Measurements from ENCODE around the gene PTPN23. TPM values are rescaled to one million over a fixed set of nuclear protein-coding genes. Genes with fewer than 3 reads are reported as not detected.

Gene PTPN23
- total and polyA plus RNA-seq, 10 of the 15 experiments (the other 5 are each of a cell fraction or from before 2014, with no cell fraction given) = 0.44 to 28.6 (median 4.4) TPM

GRCh38 chr3:47347217-47347801 is 33.5 kb upstream of the PTPN23 start (continued):
- no peak for TF ChIP-seq REST (IDR thresholded peaks at IDR 0.05; ENCODE audit: low read depth, low read length)
- no peak for TF ChIP-seq RELA (IDR thresholded peaks at IDR 0.05; ENCODE audit: borderline replicate concordance, partially characterized antibody)
- TF ChIP-seq MYB (IDR thresholded peaks at IDR 0.05; ENCODE audit: borderline replicate concordance, low read depth, low read length) = no peak
- peak; percentile 48; the same call in 1 of the 2 replicates for TF ChIP-seq FOXM1 (IDR thresholded peaks at IDR 0.05; ENCODE audit: low read depth, low read length)
- peak; percentile 93 for TF ChIP-seq MTA2 (IDR thresholded peaks at IDR 0.05; ENCODE audit: low read depth)
- peak; percentile 31 for TF ChIP-seq KLF5 (IDR thresholded peaks at IDR 0.05; ENCODE audit: partially characterized antibody)
- 0 out of 2 replicates have a peak, but pooled peaks have one; percentile 14 for TF ChIP-seq CREB1 (IDR thresholded peaks at IDR 0.05; ENCODE audit: low read depth)
- TF ChIP-seq SREBF2 (IDR thresholded peaks at IDR 0.05; ENCODE audit: low read length) = no peak
- TF ChIP-seq PAX5 (IDR thresholded peaks at IDR 0.05; ENCODE audit: borderline replicate concordance, low read depth, low read length) = peak; percentile 41; the same call in 1 of the 2 replicates
- no peak for TF ChIP-seq IRF3 (IDR thresholded peaks at IDR 0.05)
- TF ChIP-seq BMI1 (IDR thresholded peaks at IDR 0.05; ENCODE audit: borderline replicate concordance) = peak; percentile 68; the same call in 1 of the 2 replicates
- no peak for TF ChIP-seq HDAC2 (IDR thresholded peaks at IDR 0.05)
- peak; percentile 59; the same call in 1 of the 2 replicates for TF ChIP-seq IRF5 (IDR thresholded peaks at IDR 0.05; ENCODE audit: borderline replicate concordance)
- TF ChIP-seq ZBTB11 (CRISPR knock-in tag; IDR thresholded peaks at IDR 0.05) = no peak
- TF ChIP-seq SPI1 (IDR thresholded peaks at IDR 0.05; ENCODE audit: borderline replicate concordance, insufficient read depth, low read depth, low read length) = peak; percentile 100
- TF ChIP-seq TCF3 (IDR thresholded peaks at IDR 0.05; ENCODE audit: borderline replicate concordance, insufficient read depth, low read depth, low read length) = 0 out of 2 replicates have a peak, but pooled peaks have one; percentile 26
- peak; percentile 94 for TF ChIP-seq NBN (IDR thresholded peaks at IDR 0.05)
- TF ChIP-seq SP1 (IDR thresholded peaks at IDR 0.05; ENCODE audit: low read depth, low read length) = no peak
- TF ChIP-seq BCL3 (IDR thresholded peaks at IDR 0.05; ENCODE audit: borderline replicate concordance, insufficient read depth, low read depth, low read length, poor library complexity, severe bottlenecking) = peak; percentile 85
